Prostate gland (tissue), 2 donors: ENCODE measurements around the gene ANKRD44.

ENCODE experiments used
- CTCF ChIP-seq, 4 experiments: fragments of 200-600 bp in 2 of 4; fragments of 450-650 bp in 2 of 4; sonication (generic) in 2 of 4; IDR thresholded peaks; 1 replicate in 3 of 4; 2 replicates in 1 of 4; pipeline ENCODE4 v1.5.1; 2016 to 2019; ENCODE audit warnings: antibody characterized with exemption in 4 of 4, mild to moderate bottlenecking in 2 of 4, moderate library complexity in 2 of 4
- POLR2AphosphoS5 ChIP-seq: sonication (generic); formaldehyde crosslinking; IDR thresholded peaks from one replicate; pipeline ENCODE4 v1.6.1; 2017; ENCODE audit warnings: antibody characterized with exemption

DNA sequence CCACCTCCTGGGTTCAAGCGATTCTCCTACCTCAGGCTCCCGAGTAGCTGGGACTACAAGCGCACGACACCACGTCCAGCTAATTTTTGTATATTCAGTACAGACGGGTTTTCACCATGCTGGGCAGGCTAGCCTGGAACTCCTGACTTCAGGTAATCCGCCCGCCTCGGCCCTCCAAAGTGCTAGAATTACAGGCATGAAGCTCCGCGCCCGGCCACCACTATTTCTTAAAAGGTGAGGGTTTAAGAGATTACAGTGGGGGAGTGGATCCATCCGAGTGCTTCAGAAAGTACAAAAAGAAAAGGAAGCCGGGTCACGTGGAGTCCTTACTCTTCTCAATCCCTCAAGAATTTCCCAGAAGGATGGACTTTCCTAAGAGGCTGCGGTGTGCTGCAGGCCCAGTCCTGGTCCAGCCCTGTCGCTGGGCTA lies 146.9 kb downstream of the ANKRD44 start:
- TF ChIP-seq CTCF (IDR thresholded peaks at IDR 0.05): no peak
- TF ChIP-seq POLR2AphosphoS5: no peak
